PC-9 (cell line): ENCODE results near the gene PTPRD. TPM values are rescaled to one million over a fixed set of nuclear protein-coding genes. Genes with fewer than 3 reads are reported as not detected.

ENCODE experiments used
- BruUV-seq: library from RNA; stranded (reverse); fragments of 400-500 nt; replicated peaks from 2 replicates; lab custom pipeline; 2021; lab: Mats Ljungman, UMichigan
- CTCF ChIA-PET: fragments of 300-600 bp; sonication (Branson Sonifier 250); formaldehyde crosslinking; loops from one replicate; lab custom pipeline; 2022; ENCODE audit warnings: antibody characterized with exemption; lab: Charles Lee
- POLR2A ChIA-PET: fragments of 300-600 bp; sonication (Branson Sonifier 250); formaldehyde crosslinking; loops from one replicate; lab custom pipeline; 2022; ENCODE audit warnings: antibody characterized with exemption; ENCODE audit not compliant: unreplicated experiment; lab: Charles Lee
- DNase-seq, 2 experiments: peaks; one replicate each; pipeline versions ENCODE4 v3.0.0 to v3.0.0-alpha.2; 2015 to 2022; ENCODE audit warnings: mixed read lengths in 1 of 2
- H2AFZ ChIP-seq: fragments of 200-600 bp; sonication (generic); 2 replicates; pipeline ENCODE4 v1.8.1; 2017; ENCODE audit warnings: antibody characterized with exemption
- H3F3A ChIP-seq: fragments of 200-600 bp; sonication (generic); 2 replicates; pipeline ENCODE4 v1.8.1; 2017; ENCODE audit warnings: antibody characterized with exemption, mild to moderate bottlenecking, low read depth; ENCODE audit not compliant: insufficient read depth
- H3K27ac ChIP-seq: fragments of 200-600 bp; sonication (generic); 2 replicates; pipeline ENCODE4 v1.6.1; 2016; ENCODE audit warnings: mixed run types
- H3K27me3 ChIP-seq: fragments of 200-600 bp; sonication (generic); 2 replicates; pipeline ENCODE4 v1.6.1; 2016; ENCODE audit warnings: low read depth, mixed run types; ENCODE audit not compliant: insufficient read depth
- H3K36me3 ChIP-seq: fragments of 200-600 bp; sonication (generic); 2 replicates; pipeline ENCODE4 v1.6.1; 2016; ENCODE audit warnings: low read depth, mixed run types
- H3K4me1 ChIP-seq: fragments of 200-600 bp; sonication (generic); replicated peaks from 2 replicates; pipeline ENCODE4 v1.6.1; 2016; ENCODE audit warnings: mixed run types; ENCODE audit not compliant: insufficient read depth
- H3K4me2 ChIP-seq: fragments of 200-600 bp; sonication (generic); 2 replicates; pipeline ENCODE4 v1.6.1; 2017; ENCODE audit warnings: mixed run types
- H3K4me3 ChIP-seq: fragments of 200-600 bp; sonication (generic); 2 replicates; pipeline ENCODE4 v1.6.1; 2016; ENCODE audit warnings: mixed run types
- H3K79me2 ChIP-seq: fragments of 200-600 bp; sonication (generic); 2 replicates; pipeline ENCODE4 v1.6.1; 2017; ENCODE audit warnings: low read depth, mixed run types
- H3K9me2 ChIP-seq: fragments of 200-600 bp; sonication (generic); 2 replicates; pipeline ENCODE4 v1.8.1; 2017; ENCODE audit warnings: mild to moderate bottlenecking; ENCODE audit not compliant: insufficient read depth
- H3K9me3 ChIP-seq: fragments of 200-600 bp; sonication (generic); 2 replicates; pipeline ENCODE4 v1.8.1; 2016; ENCODE audit warnings: low read depth; ENCODE audit not compliant: insufficient read depth
- H4K20me1 ChIP-seq: fragments of 200-600 bp; sonication (generic); 2 replicates; pipeline ENCODE4 v1.8.1; 2017; ENCODE audit not compliant: insufficient read depth
- EZH2 ChIP-seq: fragments of 200-600 bp; sonication (generic); IDR thresholded peaks from 2 replicates; pipeline ENCODE4 v1.8.0; 2017; ENCODE audit warnings: antibody characterized with exemption, low read depth
- intact Hi-C: fragments of 100-400 bp; cut with micrococcal nuclease; formaldehyde crosslinking; loops from one replicate; pipeline ENCODE4 v1.10.0; 2022; ENCODE audit not compliant: unreplicated experiment
- total RNA-seq: library from RNA; stranded (reverse); gene quantifications from 2 replicates; pipeline ENCODE4 v1.2.3, GENCODE V29; 2021
- TF ChIP-seq, protein P1 (sequence below): fragments of 200-600 bp; sonication (generic); conservative IDR thresholded peaks from 2 replicates; pipeline ENCODE4 v1.6.1; 2017; ENCODE audit warnings: mixed run types, antibody characterized with exemption, mild to moderate bottlenecking, moderate library complexity

Gene PTPRD
- total RNA-seq, 1 experiment from 2014 or later, result not detected

DNA sequence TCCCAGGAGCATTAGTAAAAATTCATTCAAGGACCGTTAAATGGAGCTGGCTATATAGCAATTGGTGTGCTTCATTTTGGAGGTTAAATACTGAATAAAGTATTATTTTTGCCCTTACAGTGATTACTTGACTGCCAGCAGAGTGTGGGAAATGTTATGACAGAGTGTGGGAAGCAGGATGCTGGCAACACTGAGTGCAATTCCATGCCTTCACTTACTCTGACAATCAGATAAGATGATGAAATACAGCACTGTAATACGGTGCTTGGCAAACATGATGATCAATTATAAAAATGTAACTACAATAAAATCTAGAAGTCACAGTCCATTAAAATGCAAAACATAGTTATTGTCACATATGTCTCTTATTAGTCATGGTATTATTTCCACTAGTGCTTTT is 651.3 kb downstream of the PTPRD start:
- no peaks in the 10 kb centered on the region for H3K79me2 ChIP-seq
- no peak for DNase-seq
- no peak overlapping the region for H3K4me3 ChIP-seq
- H2AFZ ChIP-seq, result no peak overlapping the region
- no peaks in the 10 kb centered on the region for H3K36me3 ChIP-seq
- no peak overlapping the region for H3K4me2 ChIP-seq
- no peak overlapping the region for H3K27ac ChIP-seq
- intact Hi-C loops, result no loop called here
- ChIA-PET CTCF (no interaction called here), POLR2A (no interaction called here)
- TF ChIP-seq, protein P1, sequence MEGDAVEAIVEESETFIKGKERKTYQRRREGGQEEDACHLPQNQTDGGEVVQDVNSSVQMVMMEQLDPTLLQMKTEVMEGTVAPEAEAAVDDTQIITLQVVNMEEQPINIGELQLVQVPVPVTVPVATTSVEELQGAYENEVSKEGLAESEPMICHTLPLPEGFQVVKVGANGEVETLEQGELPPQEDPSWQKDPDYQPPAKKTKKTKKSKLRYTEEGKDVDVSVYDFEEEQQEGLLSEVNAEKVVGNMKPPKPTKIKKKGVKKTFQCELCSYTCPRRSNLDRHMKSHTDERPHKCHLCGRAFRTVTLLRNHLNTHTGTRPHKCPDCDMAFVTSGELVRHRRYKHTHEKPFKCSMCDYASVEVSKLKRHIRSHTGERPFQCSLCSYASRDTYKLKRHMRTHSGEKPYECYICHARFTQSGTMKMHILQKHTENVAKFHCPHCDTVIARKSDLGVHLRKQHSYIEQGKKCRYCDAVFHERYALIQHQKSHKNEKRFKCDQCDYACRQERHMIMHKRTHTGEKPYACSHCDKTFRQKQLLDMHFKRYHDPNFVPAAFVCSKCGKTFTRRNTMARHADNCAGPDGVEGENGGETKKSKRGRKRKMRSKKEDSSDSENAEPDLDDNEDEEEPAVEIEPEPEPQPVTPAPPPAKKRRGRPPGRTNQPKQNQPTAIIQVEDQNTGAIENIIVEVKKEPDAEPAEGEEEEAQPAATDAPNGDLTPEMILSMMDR, result no peak
- no peak for TF ChIP-seq EZH2
- no peaks in the 10 kb centered on the region for H4K20me1 ChIP-seq
- H3K27me3 ChIP-seq, result no peaks in the 10 kb centered on the region
- no peaks in the 10 kb centered on the region for H3F3A ChIP-seq
- H3K4me1 ChIP-seq, result no peaks in the 10 kb centered on the region
- H3K9me2 ChIP-seq, result no peaks in the 10 kb centered on the region
- H3K9me3 ChIP-seq, result no peaks in the 10 kb centered on the region
- no TSS peak for BruUV-seq

DNA sequence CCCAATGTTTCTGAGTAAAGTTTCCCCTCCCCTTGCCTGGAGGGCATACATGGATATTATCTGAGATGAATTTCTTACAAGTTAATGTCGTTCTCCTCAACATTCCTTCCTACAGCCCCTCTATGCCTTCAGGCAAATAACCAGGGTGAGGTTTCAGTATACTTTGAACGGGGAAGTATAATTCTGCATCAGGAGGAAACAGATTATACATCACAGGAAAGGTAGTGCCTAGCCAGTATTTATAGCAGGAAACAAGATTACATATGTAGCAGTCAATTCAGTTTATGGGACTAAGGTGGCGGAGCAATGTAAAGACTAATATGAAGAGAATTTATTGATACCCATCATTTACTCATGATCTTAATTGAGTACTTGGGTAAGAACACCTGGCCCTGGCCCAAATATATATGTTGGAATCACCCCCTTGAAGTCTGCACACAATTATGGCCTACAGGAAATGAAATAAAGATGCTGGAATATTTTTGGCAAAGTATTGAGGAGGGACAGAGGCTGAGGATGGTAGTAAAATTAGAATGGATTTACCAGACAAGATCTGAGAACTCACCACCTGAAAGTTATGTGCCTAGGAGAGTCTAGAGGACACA is 661.1 kb downstream of the PTPRD start:
- BruUV-seq, result no TSS peak
- Histone ChIP-seq H3K9me3 (no peaks in the 10 kb centered on the region), H3F3A (no peaks in the 10 kb centered on the region), H3K4me2 (no peak overlapping the region), H3K27ac (no peak overlapping the region), H3K27me3 (no peaks in the 10 kb centered on the region), H3K36me3 (no peaks in the 10 kb centered on the region), H4K20me1 (no peaks in the 10 kb centered on the region), H3K79me2 (no peaks in the 10 kb centered on the region), H3K4me1 (no peaks in the 10 kb centered on the region), H2AFZ (no peak overlapping the region), H3K4me3 (no peak overlapping the region), H3K9me2 (no peaks in the 10 kb centered on the region)
- ChIA-PET POLR2A (no interaction called here), CTCF (no interaction called here)
- TF ChIP-seq, protein P1, result no peak
- TF ChIP-seq EZH2, result no peak
- DNase-seq, result no peak
- intact Hi-C loops, result no loop called here

GRCh38 chr9:9950813-9951212 is 662.0 kb downstream of the PTPRD start:
- no TSS peak for BruUV-seq
- H3K36me3 ChIP-seq, result no peaks in the 10 kb centered on the region
- no peaks in the 10 kb centered on the region for H3K9me3 ChIP-seq
- no peak overlapping the region for H2AFZ ChIP-seq
- no peaks in the 10 kb centered on the region for H3K9me2 ChIP-seq
- H3K27me3 ChIP-seq, result no peaks in the 10 kb centered on the region
- H3K79me2 ChIP-seq, result no peaks in the 10 kb centered on the region
- no peaks in the 10 kb centered on the region for H3F3A ChIP-seq
- ChIA-PET CTCF (no interaction called here), POLR2A (no interaction called here)
- H3K4me3 ChIP-seq, result no peak overlapping the region
- TF ChIP-seq, protein P1, result no peak
- H4K20me1 ChIP-seq, result no peaks in the 10 kb centered on the region
- DNase-seq, result no peak
- H3K4me2 ChIP-seq, result no peak overlapping the region
- H3K27ac ChIP-seq, result no peak overlapping the region
- intact Hi-C loops, result no loop called here
- no peaks in the 10 kb centered on the region for H3K4me1 ChIP-seq
